ENCODE results near the gene GALNT10.

GRCh38 chr5:154199671-154200220 is 9.2 kb downstream of the GALNT10 start:
- TF ChIP-seq CTCF (IDR thresholded peaks at IDR 0.05): no peak
- no peak for TF ChIP-seq EHF (CRISPR knock-in tag; IDR thresholded peaks at IDR 0.05)
- no peak for TF ChIP-seq HDAC2 (IDR thresholded peaks at IDR 0.05)
- no peak for TF ChIP-seq MAX (IDR thresholded peaks at IDR 0.05)
- peak; percentile 53 for TF ChIP-seq MAFK (IDR thresholded peaks at IDR 0.05; ENCODE audit: partially characterized antibody)
- no peak for TF ChIP-seq SMC3 (IDR thresholded peaks at IDR 0.05)
- TF ChIP-seq ZC3H11A (IDR thresholded peaks at IDR 0.05): no peak
- no peak for TF ChIP-seq RARB (CRISPR knock-in tag; IDR thresholded peaks at IDR 0.05)
- TF ChIP-seq JUN (IDR thresholded peaks at IDR 0.05): no peak
- TF ChIP-seq KDM5A (IDR thresholded peaks at IDR 0.05): no peak
- no peak for TF ChIP-seq RAD21 (conservative IDR thresholded peaks at IDR 0.05 in 1 of 2, IDR thresholded peaks at IDR 0.05 in 1 of 2)
